GM19238 (cell line): ENCODE data around the gene SGK2.

ENCODE experiments used
- DNase-seq: peaks from one replicate; pipeline ENCODE4 v3.0.0; 2011; ENCODE audit warnings: low spot score; ENCODE audit not compliant: insufficient read length

Gene SGK2

DNA sequence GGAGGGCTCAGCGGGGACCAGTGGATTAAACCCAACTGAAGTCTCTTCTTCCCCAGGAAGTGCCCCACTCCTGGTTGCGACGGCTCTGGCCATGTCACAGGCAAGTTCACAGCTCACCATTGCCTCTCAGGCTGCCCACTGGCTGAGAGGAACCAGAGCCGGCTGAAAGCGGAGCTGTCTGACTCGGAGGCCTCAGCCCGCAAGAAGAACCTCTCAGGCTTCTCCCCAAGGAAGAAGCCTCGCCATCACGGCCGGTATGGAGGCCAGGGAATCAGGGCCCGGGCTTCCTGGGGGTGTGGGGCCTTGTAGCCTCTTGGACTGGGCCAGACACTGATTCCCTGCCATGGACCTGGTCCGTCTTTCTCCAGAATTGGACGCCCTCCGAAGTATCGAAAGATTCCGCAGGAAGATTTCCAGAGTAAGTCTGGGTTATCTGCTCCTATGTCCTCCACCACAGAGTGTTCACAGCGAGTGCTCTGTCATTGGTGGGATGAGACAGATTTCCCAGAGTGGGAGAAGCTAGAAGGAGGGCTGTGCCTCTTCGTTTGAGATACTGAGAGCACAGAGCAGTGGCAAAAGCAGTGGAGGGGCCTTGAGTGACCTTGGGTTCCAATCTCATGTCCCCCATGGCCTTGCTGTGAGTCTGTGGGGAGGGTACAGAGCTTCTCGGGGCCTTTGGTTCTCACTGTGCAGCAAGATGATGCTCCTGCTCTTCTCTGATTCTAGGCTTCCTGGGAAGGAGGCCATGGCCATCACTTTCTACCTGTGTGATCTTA is 22.6 kb upstream of the SGK2 start:
- DNase-seq = no peak

DNA sequence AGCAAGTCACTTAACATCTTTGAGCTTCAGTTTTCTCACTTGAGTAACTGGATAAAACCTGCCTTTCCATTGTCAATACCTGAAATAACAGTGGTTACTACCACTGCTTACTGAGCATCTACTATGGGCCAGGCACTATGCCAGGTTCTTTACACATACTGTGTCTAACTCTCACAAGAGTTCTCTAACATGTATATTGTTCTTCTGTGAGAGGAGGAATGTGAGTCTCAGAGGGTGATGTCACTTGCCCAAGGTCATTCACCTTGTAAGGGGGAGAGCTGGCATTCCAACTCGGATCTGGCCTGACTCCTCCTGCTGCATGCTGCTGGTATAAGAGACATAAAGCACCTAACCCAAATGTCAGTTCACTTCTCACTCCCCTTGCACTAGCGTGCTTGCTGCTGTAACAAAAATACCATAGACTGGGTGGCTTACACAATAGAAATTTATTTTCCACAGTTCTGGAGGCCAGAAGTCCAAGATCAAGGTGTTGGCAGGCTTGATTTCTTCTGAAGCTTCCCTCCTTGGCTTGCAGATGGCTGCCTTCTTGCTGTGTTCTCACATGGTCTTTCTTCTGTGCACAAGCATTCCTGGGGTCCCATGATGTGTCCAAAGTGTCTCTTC is 21.9 kb upstream of the SGK2 start:
- no peak for DNase-seq

- DNase-seq = no peak
Measured at GRCh38 chr20:43537921-43538877, 20.6 kb upstream of the SGK2 start.

- no peak for DNase-seq
Measured at GRCh38 chr20:43538878-43539700, 19.7 kb upstream of the SGK2 start.

GRCh38 chr20:43539975-43540672 is 18.7 kb upstream of the SGK2 start:
- no peak for DNase-seq

- no peak for DNase-seq
Measured at GRCh38 chr20:43540673-43541060, 18.2 kb upstream of the SGK2 start.

GRCh38 chr20:43541214-43541613 is 17.6 kb upstream of the SGK2 start:
- no peak for DNase-seq

DNA sequence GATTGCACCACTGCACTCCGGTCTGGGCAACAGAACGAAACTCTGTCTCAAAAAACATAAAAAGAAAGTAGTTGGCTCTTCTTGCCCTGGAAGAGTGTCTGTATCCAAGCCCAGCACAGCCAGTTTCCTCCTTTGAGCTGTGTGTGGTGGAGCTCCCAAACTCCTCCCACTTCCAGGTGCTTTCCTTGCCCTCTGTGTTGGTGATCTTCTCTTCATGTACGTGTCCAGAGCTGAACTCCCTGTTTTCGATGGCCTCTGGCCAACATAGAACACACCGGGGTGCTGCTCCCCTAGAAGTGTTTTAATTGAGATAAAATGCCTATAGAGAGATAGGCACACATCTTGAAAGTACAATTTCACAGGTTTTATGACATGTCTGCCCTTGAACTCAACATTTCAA is 16.7 kb upstream of the SGK2 start:
- DNase-seq = no peak

- DNase-seq = no peak
Measured at GRCh38 chr20:43542674-43543073, 16.2 kb upstream of the SGK2 start.

DNA sequence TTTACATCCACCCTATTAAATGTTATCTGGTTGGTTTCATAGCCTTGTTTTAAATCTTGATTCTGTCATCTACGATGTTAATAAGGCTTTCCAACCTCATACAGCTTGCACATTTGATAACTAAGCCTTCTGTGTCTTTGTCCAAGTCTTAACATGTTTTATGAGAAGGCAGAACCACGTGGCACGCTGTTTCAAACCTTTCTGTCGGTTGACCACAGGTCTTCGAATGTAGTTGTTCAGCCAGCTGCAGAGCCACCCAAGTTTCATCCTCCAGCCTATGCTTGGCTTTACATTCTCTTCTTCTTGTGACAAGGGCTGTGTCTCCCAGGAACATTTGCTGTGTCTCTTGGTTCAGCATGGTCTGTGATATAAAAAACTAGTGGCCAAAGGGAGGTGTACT is 15.7 kb upstream of the SGK2 start:
- DNase-seq = no peak

- no peak for DNase-seq
Measured at GRCh38 chr20:43544501-43544900, 14.3 kb upstream of the SGK2 start.

GRCh38 chr20:43545837-43546578 is 12.8 kb upstream of the SGK2 start:
- DNase-seq = no peak

- DNase-seq = no peak
Measured at GRCh38 chr20:43548273-43548880, 10.4 kb upstream of the SGK2 start.

DNA sequence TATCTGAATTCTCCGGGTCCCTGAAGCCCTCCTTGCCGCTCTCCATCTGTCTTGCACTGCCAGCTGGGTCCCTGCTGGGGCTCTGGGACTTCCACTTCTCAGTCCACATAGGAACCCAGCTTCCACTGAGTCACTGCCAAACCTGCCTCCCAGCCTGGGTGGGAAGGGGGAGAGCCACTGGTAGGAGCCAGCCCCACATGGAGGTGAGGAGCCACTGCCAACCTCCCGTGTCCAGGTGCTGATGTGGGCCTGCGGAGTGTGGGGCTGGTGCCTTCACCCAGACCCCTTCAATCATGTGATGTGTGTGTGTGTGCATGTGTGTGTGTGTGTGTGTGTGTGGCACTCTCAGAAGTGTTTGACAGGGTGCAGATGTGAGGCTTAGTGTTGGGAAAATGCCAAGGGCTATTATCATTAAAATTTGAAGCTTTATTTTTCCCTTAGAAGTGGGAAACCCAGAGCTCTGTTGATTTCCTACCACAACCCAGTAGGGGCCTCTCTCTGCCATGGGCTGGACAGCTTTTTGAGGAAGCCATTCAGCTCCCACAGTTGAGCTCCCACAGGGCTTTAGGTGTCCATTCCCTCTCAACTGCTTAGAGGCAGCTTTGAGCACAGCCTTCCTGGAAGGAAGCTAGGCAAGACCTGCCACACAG is 9.3 kb upstream of the SGK2 start:
- no peak for DNase-seq

DNA sequence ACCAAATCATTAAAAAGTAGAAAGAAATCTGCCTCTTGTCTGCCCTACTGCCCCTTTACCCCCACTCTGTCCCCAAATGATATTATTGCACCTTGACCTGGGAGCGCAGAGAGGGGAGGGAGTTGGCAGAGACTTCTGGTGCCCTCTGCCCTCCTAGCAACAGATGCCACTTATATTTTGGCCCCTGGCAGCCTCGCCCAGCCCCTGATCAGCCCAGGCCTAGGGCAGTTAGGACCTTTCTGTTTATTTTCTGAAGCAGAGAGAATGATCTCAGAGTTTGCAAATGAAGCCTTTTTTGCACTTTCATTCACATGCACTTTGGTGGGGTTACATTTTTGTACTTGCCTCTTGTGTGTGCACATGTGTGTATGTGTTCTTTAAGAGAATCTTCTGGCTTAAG is 8.4 kb upstream of the SGK2 start:
- no peak for DNase-seq

DNA sequence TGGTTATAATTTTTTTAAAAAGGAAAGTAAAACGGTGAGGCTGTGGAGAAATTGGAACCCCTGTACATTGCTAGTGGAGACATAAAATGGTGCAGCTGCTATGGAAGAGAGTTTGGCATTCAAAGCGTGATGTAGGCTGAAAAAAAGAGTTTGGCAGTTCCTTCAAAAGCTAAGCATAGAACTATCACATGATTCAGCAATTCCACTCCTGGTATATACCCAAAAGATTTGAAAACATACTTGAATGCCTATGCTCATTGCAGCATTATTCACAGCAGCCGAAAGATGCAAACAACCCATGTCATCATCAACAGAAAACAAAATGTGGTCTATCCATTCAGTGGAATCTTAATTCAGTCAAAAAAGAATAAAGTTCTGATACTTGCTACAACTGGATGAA is 4.5 kb upstream of the SGK2 start:
- no peak for DNase-seq

- no peak for DNase-seq
Measured at GRCh38 chr20:43559147-43559987, 540 bp downstream of the SGK2 start.

GRCh38 chr20:43560974-43561373 is 2.1 kb downstream of the SGK2 start:
- no peak for DNase-seq
